NCI-H2107 treated with DMSO at 0.1 percent for 48 hours (cell line): Measurements from ENCODE around the gene ETV1.

ENCODE experiments used
- DNase-seq: peaks from one replicate; lab custom pipeline; 2025; ENCODE audit not compliant: unreplicated experiment; lab: John Stamatoyannopoulos, UW

Gene ETV1

DNA sequence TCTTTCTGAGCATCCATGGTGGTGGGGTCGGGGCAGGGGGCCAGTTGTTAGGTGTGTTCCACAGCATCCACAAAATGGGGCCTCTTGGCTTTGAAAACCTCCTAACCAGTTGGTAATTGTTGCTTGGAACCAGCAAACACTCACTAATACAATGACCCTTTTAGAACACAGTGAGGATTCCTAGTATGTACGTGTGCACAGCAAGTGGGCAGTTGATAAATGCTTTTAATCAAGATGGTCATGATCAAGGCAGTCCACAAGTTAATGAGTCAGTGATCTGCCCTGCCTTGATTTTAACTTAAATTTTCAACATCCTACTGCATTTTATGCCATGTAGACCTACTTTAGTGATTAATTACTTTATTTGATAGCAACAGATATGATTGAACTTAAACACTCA, 103.1 kb downstream of the ETV1 start:
- DNase-seq: no peak

DNA sequence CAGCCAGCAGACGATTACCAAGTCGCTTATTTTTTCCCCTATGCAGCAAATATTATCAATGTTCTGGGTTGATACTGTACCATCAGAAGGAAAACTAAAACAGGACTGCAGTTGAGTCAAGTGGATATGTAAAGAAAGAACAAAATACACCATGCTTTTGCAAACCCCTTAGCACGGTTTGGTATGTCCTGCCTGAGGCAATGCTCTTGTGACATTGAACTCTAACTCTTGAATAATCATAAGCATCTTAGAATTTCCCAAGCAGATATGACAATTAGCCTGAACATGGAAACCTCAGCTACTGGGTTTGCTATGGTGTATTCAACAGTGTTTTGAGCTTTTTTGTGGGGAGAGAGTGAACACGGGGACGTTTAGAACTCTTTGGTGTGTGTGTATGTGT, 107.4 kb downstream of the ETV1 start:
- DNase-seq: no peak

DNA sequence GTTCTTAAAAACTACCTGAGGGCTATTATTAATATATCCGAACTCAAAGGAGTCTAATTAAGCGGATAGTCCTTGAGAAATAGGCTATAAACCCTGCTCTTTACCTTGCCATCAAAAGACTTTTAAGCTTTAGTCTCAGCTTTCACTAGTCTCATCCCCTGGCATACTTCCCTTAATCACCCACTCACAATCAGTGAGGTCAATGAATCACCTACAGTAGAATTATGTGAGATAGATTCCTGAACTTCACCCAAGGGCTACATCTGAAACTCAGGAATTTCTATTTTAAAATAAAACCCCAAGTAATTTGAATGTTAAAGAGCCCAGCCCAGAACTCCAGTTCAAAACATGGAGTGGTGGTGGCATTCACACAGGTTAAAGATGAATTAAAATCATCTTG, 108.7 kb downstream of the ETV1 start:
- no peak for DNase-seq

DNA sequence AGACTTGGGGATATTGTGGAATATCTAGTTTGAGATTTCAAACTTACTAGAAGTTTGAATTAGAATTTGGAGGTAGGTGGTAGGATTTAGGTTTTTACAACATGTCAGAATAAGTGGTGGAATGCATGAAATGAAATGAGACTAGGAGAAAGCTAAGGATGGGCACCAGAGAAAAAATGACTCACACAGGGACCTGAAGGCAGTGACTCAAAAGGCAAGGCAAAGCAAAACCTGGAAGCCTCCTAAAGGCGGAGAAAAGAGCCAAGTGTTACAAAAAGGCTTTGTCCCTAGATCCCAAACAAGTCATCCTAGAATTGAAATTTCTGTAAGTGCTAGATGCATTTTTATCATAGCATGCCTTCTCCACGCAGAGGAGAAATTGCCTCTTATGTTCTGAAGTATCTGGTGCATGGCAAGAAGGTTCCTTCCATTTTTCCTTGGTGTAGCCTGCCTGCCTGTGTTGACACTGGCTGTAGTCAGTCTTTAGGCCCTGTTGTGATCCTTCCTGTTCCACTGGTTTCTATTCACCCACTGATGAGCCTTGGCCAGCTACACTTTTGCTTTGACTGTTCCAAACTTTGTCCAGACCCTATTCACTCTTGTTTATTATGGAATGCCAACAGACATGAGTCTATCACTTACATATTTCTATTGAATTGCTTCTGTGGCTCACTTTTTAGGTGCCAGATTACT, 109.3 kb downstream of the ETV1 start:
- no peak for DNase-seq

- DNase-seq: no peak
Observed at GRCh38 chr7:13879143-13879542, 110.3 kb downstream of the ETV1 start.

DNA sequence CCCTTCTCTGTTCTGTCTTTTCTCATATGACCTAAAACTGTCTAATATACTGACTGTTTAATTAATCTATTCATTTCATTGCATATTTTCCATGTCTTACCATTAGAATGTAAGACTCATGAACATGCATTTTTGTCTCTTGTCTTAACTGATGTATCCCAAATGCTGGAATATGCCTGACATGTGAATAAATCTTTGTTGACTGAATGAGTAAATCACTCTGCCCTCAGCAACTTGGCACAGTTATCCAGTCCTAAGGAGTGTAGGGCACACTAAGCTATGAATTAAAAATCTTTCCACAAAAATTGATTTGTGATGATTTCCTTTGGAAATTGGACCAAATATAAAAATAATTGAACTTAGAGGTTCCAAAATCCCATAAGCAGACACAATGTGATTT, 111.3 kb downstream of the ETV1 start:
- no peak for DNase-seq

GRCh38 chr7:13875496-13876074, 113.9 kb downstream of the ETV1 start:
- DNase-seq: no peak

DNA sequence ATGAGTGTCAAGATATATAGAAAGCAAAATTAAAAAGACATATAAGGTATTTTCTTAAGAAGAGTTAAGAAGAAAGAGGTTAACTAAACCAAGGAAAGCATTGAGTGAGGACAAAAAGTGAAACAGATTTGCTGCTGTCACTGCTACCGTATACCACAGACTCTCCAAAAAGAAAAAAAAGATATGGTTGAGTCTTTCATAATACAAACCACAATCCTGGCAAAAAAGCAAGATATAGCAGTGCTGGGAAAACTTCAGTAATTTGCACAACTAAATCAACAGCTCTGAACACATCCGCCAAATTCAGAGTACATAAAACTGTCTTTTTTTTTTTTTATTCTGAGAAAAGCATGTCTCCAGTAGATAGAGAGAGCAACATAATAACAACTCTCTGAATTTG, 114.7 kb downstream of the ETV1 start:
- DNase-seq: no peak

DNA sequence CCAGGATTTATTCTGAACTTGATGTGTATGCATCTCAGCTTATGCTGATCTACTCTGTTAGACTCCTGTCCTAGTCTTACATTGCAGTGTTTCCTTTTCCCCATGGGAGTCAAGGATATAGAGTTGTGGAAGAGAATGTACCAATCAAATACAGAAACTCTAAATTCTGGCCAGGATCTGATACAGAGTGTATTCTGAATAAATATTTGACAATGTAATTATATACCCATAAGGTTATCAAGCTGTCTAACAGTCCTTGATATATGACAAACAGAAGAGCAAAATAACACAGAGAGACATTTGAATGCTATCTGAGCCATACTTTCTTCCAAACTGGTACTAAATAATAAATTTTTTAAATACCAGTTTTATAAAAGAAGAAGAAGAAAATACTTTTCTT, 116.8 kb downstream of the ETV1 start:
- DNase-seq: no peak

DNA sequence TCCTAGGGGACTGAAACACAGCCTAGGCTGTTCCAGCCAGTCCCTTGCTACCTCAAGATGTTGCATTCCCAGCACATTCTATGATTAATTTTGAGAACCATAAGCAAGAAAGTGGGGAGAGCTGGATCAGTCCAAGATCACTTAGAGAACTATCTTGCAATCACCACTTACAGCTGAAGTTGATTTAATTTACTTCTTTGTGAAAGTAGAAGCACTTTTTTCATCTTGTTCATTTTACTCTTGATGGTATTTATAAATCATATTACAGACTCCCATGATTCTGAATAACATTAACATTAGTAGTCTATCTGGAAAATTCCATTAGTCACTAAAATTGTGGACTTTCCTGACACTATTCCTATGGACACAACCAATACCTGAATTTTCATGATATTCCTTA, 118.5 kb downstream of the ETV1 start:
- no peak for DNase-seq

DNA sequence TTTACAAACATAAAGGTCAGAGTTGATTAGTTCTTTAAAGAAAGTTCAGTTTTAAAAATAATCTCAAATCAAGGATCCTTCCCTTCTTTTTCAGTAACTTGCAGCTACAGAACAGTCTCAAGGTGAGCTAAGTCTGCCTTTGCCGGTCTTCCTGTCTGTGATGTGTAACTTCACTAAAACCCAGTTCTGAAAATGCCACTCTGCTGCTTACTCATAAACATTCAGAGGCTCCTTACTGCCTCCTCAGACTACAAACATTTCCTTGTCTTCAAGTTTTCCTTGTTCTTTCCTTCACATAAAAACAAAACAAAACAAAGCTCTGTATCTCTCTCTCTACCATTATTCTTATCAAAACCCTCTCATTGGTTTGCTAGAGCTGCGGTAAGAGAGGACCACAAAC, 128.7 kb downstream of the ETV1 start:
- DNase-seq: no peak

- DNase-seq: no peak
Observed at GRCh38 chr7:13856012-13856411, 133.5 kb downstream of the ETV1 start.

DNA sequence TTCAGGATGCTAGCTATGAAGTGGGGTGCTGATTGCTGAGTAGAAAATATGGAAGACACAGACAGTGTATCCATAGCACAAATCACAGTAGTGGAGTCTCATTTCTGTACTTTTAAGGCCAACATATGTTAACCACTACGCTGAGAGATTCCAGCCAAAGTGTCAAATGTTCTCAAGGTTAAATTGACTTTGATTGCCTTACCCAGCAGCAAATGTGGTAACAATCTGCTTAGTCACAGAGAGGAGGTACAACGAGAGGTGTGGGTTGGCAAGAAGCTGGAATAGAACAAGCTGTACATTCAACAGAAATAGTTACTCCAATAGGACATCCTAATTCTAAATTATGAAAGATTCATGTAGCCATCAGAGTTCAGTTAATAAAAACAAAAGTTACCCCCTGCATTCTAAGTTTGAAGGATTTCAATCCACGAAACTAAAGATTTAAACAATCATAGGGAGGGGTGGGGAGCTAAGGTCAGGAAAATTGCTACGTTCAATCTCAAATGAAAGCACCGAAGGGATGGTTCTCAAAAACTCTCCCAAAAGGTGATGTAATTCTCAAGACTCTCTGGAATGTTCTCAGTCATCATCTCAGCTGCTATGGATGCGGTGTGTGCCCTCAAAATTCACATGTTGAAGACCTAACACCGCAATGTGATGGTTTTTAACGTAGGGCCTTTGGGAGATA, 137.0 kb downstream of the ETV1 start:
- DNase-seq: no peak

GRCh38 chr7:13851736-13852135, 137.7 kb downstream of the ETV1 start:
- DNase-seq: peak; percentile 55

GRCh38 chr7:13850185-13850752, 139.2 kb downstream of the ETV1 start:
- peak; percentile 60 for DNase-seq

- no peak for DNase-seq
Observed at GRCh38 chr7:13849163-13849892, 140.1 kb downstream of the ETV1 start.

GRCh38 chr7:13848681-13849131, 140.8 kb downstream of the ETV1 start:
- no peak for DNase-seq

DNA sequence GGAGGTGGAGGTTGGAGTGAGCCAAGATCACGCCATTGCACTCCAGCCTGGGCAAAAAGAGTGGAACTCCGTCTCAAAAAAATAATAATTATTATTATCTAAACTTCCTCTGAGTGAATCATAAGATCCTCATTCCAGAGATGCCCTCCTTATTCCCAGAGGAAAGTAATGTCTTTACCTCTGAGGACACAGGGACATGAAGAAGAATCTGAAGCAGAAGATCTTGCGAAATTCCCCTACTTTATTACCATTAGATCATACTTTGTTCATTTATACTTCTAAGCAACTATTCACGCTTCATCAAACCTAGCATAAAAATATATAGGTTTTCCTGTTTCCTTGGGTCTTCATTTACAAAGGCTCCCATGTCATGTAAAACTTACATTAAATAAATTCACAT, 143.1 kb downstream of the ETV1 start:
- no peak for DNase-seq

- no peak for DNase-seq
Observed at GRCh38 chr7:13845601-13846000, 143.9 kb downstream of the ETV1 start.

- DNase-seq: no peak
Observed at GRCh38 chr7:13844954-13845353, 144.5 kb downstream of the ETV1 start.

DNA sequence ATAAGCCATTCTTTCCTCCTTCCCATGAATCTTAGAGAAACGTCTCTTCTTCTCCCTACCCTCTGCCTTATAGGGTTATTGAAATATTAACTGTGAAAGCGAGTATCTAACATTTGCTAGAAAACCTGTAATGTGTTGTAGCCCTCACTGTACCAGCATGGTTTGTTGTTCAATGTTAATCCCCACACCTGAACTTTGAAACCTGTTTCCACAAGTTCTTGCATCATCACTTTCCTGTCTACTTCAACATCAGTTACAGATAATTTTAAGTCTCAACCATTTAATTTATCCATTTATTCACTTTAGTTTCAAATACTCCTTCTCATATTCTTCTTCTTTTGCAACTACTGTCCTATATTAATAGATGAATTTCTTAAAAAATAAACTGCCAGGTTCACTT, 148.2 kb downstream of the ETV1 start:
- no peak for DNase-seq
